ENCODE measurements around the gene SLC9C2. TPM values are rescaled to one million over a fixed set of nuclear protein-coding genes. Genes with fewer than 3 reads are reported as not detected.

Gene SLC9C2
- total RNA-seq, 1 experiment from 2014 or later = not detected

DNA sequence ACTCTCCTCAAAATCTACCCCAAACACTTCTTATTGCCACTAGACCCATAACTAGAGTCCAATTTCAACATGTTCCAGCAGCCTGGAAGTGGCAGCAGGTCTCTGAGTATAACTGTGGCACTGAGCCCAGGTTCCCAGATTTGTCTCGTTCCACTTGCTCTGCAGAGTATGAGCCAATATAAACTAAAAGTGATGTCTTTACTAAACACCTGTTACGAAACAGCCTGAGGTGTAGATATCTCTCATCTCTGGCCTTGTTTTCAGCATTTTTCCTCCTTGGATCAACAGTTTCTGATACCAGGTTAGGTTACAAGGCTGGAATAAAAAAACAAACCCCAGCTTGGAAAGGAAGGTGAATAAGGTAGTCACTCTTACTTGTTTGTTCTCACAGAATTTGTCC is 150.9 kb downstream of the SLC9C2 start:
- Histone ChIP-seq H3K36me3 (ENCODE audit: low read depth) (no peaks in the 10 kb centered on the region), H3K27me3 (ENCODE audit: insufficient read depth, low read depth) (no peaks in the 10 kb centered on the region), H3K9me3 (ENCODE audit: insufficient read depth, low read depth) (0 out of 2 replicates have a peak, but pooled peaks cover 5% of the 10 kb centered on the region), H3K27ac (peak overlapping the region; percentile 48), H2AFZ (no peak overlapping the region), H3K9me2 (ENCODE audit: insufficient read depth) (no peaks in the 10 kb centered on the region), H3F3A (ENCODE audit: insufficient read depth, low read depth) (peaks cover 15% of the 10 kb centered on the region), H3K4me3 (no peak overlapping the region), H4K20me1 (ENCODE audit: insufficient read depth) (no peaks in the 10 kb centered on the region), H3K4me2 (peak overlapping the region; percentile 23), H3K4me1 (replicated peaks; ENCODE audit: insufficient read depth) (peaks cover 15% of the 10 kb centered on the region), H3K79me2 (ENCODE audit: low read depth) (no peaks in the 10 kb centered on the region)
- DNase-seq = peak; percentile 23 to 85
- no TSS peak for BruUV-seq (replicated peaks)
- ChIA-PET POLR2A (ENCODE audit: unreplicated experiment) (no interaction called here), CTCF (no interaction called here)
- intact Hi-C loops (cut with micrococcal nuclease; ENCODE audit: unreplicated experiment) = no loop called here
- TF ChIP-seq, protein P1, sequence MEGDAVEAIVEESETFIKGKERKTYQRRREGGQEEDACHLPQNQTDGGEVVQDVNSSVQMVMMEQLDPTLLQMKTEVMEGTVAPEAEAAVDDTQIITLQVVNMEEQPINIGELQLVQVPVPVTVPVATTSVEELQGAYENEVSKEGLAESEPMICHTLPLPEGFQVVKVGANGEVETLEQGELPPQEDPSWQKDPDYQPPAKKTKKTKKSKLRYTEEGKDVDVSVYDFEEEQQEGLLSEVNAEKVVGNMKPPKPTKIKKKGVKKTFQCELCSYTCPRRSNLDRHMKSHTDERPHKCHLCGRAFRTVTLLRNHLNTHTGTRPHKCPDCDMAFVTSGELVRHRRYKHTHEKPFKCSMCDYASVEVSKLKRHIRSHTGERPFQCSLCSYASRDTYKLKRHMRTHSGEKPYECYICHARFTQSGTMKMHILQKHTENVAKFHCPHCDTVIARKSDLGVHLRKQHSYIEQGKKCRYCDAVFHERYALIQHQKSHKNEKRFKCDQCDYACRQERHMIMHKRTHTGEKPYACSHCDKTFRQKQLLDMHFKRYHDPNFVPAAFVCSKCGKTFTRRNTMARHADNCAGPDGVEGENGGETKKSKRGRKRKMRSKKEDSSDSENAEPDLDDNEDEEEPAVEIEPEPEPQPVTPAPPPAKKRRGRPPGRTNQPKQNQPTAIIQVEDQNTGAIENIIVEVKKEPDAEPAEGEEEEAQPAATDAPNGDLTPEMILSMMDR (conservative IDR thresholded peaks at IDR 0.05) = no peak
- TF ChIP-seq EZH2 (IDR thresholded peaks at IDR 0.05; ENCODE audit: low read depth) = no peak

Other genes with a start within 250 kb of the SLC9C2 start
- 376 and 421 TPM in 2 replicates for gene PRDX6, start 125.7 kb downstream of the SLC9C2 start, total RNA-seq (2021)
- gene TEX50, start 32.3 kb upstream of the SLC9C2 start, total RNA-seq (2021) = not detected in 2 replicates
- gene ANKRD45, start 66.8 kb upstream of the SLC9C2 start, total RNA-seq (2021) = 0.28 TPM in 1 of 2 replicates, not detected in the other
- 11.5 and 15.3 TPM in 2 replicates for gene KLHL20, start 111.9 kb upstream of the SLC9C2 start, total RNA-seq (2021)
- 15.0 and 18.3 TPM in 2 replicates for gene DARS2, start 221.6 kb upstream of the SLC9C2 start, total RNA-seq (2021)
- 14.4 and 19.5 TPM in 2 replicates for gene CENPL, start 221.8 kb upstream of the SLC9C2 start, total RNA-seq (2021)